LHCN-M2 (cell line): ENCODE measurements around the gene DAZ3. TPM values are rescaled to one million over a fixed set of nuclear protein-coding genes. Genes with fewer than 3 reads are reported as not detected.
"Not testable (repeated sequence)": the region's sequence is repeated elsewhere in the genome, so short reads cannot be mapped to it uniquely, and the experiment has no call there.

Experiments used
- DNase-seq: peaks from one replicate; pipeline ENCODE4 v3.0.0-alpha.2; 2012; ENCODE audit warnings: low read depth
- polyA plus RNA-seq: library from polyadenylated mRNA; unstranded; fragments of >200 nt; gene quantifications from one replicate; pipeline ENCODE4 v1.2.1, GENCODE V29; 2012; ENCODE audit warnings: missing spikeins
- total RNA-seq: library from RNA; depleted of rRNA; stranded (reverse); fragments of >200 nt; gene quantifications from 2 replicates; pipeline ENCODE4 v1.2.3, GENCODE V29; 2014; rRNA removed

The DAZ3 gene
- total RNA-seq, result not detected in 2 replicates
- polyA plus RNA-seq, result not detected

- not testable (repeated sequence) for DNase-seq
Measured at GRCh38 chrY:24813293-24813692, at the start of gene DAZ3. TSS of gene DAZ3 (minus strand) at chrY:24813393. CDS start at chrY:24813185, 208 bp downstream.

GRCh38 chrY:24833619-24834018 lies 20.4 kb upstream of the DAZ3 start, which contains the start of gene DAZ4:
TSS of gene DAZ4 (plus strand) at chrY:24833919. CDS start at chrY:24834127, 208 bp downstream.
- DNase-seq, result not testable (repeated sequence)

GRCh38 chrY:24825069-24825468 lies 11.9 kb upstream of the DAZ3 start:
- not testable (repeated sequence) for DNase-seq

GRCh38 chrY:24824184-24824879 lies 11.1 kb upstream of the DAZ3 start:
- not testable (repeated sequence) for DNase-seq

GRCh38 chrY:24821836-24822235 lies 8.6 kb upstream of the DAZ3 start:
- DNase-seq, result not testable (repeated sequence)

Other genes with a start within 250 kb of the DAZ3 start
- not detected in 2 replicates for gene BPY2B, start 195.4 kb downstream of the DAZ3 start, total RNA-seq
- not detected in 2 replicates for gene DAZ4, start 20.5 kb upstream of the DAZ3 start, total RNA-seq
- gene BPY2C, start 238.7 kb upstream of the DAZ3 start, total RNA-seq, result not detected in 2 replicates